ENCODE results near the gene LCE1F. TPM values are rescaled to one million over a fixed set of nuclear protein-coding genes. Genes with fewer than 3 reads are reported as not detected.

The LCE1F gene, protein sequence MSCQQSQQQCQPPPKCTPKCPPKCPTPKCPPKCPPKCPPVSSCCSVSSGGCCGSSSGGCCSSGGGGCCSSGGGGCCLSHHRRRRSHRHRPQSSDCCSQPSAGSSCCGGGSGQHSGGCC
- polyA plus RNA-seq (2012; ENCODE audit: insufficient read depth, insufficient read length, low read depth), result not detected

DNA sequence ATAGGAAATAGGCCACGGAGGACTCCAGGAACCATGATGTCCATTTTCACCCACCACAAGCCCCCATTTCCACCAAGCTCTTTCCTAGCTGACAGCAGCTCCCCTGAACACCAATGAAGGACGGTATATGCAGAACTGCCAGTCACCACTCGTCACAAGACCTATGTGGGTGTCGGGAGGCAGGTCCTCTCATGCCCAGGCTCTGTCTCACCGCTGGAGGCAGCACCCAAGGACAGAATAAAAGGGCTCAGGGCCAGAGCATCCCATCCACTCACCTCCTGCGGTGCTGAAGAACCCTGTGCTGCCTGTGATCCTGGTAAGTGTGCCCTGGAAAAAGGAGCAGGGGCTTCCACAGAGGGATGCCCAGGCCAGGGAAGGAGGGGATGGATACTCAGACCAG, at the start of gene LCE1F:
TSS of gene LCE1F (plus strand) at position 266 of the 400 bp plus-strand sequence. CDS start 1,232 bp downstream, outside the sequence.
- DNase-seq, result no peak
- Histone ChIP-seq H3K4me1 (no peaks in the 10 kb centered on the region), H3K9me3 (no peaks in the 10 kb centered on the region), H3K36me3 (no peaks in the 10 kb centered on the region), H3K4me3 (ENCODE audit: low read depth, low read length) (no peak within 1 kb of the TSS), H3K27me3 (no peaks in the 10 kb centered on the region)
- TF ChIP-seq, protein P1, sequence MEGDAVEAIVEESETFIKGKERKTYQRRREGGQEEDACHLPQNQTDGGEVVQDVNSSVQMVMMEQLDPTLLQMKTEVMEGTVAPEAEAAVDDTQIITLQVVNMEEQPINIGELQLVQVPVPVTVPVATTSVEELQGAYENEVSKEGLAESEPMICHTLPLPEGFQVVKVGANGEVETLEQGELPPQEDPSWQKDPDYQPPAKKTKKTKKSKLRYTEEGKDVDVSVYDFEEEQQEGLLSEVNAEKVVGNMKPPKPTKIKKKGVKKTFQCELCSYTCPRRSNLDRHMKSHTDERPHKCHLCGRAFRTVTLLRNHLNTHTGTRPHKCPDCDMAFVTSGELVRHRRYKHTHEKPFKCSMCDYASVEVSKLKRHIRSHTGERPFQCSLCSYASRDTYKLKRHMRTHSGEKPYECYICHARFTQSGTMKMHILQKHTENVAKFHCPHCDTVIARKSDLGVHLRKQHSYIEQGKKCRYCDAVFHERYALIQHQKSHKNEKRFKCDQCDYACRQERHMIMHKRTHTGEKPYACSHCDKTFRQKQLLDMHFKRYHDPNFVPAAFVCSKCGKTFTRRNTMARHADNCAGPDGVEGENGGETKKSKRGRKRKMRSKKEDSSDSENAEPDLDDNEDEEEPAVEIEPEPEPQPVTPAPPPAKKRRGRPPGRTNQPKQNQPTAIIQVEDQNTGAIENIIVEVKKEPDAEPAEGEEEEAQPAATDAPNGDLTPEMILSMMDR (IDR thresholded peaks at IDR 0.05; ENCODE audit: low read depth, low read length), result no peak

DNA sequence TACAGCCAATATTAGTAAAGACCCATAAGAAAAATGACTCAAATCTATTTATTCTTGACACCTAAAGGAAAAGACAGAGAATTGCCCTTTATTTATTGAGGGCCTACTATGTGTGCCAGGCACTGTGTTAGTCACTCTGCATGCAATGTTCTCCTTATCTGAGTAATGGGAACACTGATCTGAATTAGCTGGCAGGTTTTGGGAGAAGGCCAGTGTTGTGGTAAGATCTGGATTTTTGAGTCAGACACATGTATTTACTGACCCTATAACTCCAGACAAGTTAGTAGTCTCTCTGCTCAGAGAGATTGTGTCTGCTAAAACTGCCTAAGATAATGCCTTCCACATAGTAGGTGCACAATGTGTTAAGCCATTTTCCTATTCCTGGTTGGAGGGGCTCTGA, 49.7 kb upstream of the LCE1F start:
- DNase-seq, result no peak
- Histone ChIP-seq H3K4me3 (ENCODE audit: low read depth, low read length) (no peak overlapping the region), H3K27me3 (no peaks in the 10 kb centered on the region), H3K4me1 (no peaks in the 10 kb centered on the region), H3K36me3 (no peaks in the 10 kb centered on the region), H3K9me3 (no peaks in the 10 kb centered on the region)
- TF ChIP-seq, protein P1 (IDR thresholded peaks at IDR 0.05; ENCODE audit: low read depth, low read length), result no peak

DNA sequence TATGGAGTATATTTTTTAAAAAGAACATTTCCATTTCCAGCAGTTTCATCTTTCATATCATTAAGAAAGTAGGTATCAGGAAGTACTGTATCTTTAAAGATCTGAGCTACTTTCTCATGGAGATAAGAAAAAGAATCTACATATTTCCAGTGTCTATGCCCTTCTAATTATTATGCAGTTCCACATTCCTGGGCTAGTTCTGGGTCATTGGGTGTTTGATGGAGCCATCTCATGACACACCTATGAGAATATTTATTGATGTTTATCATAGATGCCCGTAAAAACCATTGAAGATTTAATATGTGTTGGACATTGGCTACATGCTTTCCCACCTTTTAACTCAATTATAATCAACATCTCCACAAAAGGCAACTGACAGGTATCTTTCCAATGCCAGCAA, 46.0 kb upstream of the LCE1F start:
- no peak for DNase-seq
- H3K4me1 ChIP-seq, result no peaks in the 10 kb centered on the region
- no peaks in the 10 kb centered on the region for H3K36me3 ChIP-seq
- no peak overlapping the region for H3K4me3 ChIP-seq (ENCODE audit: low read depth, low read length)
- TF ChIP-seq, protein P1 (IDR thresholded peaks at IDR 0.05; ENCODE audit: low read depth, low read length), result no peak
- H3K9me3 ChIP-seq, result no peaks in the 10 kb centered on the region
- no peaks in the 10 kb centered on the region for H3K27me3 ChIP-seq

DNA sequence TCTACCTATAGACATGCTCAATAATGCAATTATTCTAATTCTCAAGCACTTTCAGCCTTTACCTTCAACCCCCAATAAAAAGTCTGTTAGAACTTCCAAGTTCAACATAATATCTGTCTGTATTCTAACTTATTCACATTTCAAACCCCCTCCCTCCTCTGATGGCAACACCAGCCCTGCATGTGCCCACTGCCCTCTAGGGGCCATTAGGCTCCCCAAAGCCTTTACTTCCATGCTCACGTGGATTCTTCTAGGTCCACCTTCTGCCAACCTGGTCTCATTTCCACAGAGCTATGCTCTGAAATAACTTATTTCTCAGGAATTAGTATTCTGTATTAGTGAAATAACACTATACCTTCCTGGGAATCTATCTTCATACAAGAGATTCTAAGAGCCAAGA, 39.3 kb upstream of the LCE1F start:
- TF ChIP-seq, protein P1 (IDR thresholded peaks at IDR 0.05; ENCODE audit: low read depth, low read length), result peak; percentile 22; the same call in 1 of the 2 replicates
- Histone ChIP-seq H3K4me3 (ENCODE audit: low read depth, low read length) (no peak overlapping the region), H3K27me3 (no peaks in the 10 kb centered on the region), H3K4me1 (no peaks in the 10 kb centered on the region), H3K9me3 (no peaks in the 10 kb centered on the region), H3K36me3 (no peaks in the 10 kb centered on the region)
- DNase-seq, result no peak

DNA sequence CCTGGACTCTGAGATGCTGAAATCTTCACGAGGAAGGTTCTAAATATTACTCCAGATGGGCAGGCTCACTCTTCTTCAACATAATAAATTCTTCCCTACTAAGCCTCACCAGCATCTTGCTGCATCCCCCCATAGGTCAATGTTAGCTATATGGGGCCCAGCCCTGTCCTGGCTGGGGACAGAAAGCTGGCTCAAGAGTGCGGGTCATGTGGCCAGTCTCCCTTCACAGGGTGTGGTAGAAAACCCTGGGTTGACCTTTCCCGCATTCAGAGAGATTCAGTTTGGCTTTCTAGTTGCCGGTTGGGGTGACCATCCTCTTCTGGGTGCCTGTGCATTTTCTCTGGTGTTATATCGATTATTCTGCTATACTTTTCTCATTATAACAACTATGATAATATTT, 36.9 kb upstream of the LCE1F start:
- no peaks in the 10 kb centered on the region for H3K27me3 ChIP-seq
- TF ChIP-seq, protein P1 (IDR thresholded peaks at IDR 0.05; ENCODE audit: low read depth, low read length), result no peak
- DNase-seq, result no peak
- no peaks in the 10 kb centered on the region for H3K4me1 ChIP-seq
- no peaks in the 10 kb centered on the region for H3K9me3 ChIP-seq
- H3K36me3 ChIP-seq, result no peaks in the 10 kb centered on the region
- no peak overlapping the region for H3K4me3 ChIP-seq (ENCODE audit: low read depth, low read length)

DNA sequence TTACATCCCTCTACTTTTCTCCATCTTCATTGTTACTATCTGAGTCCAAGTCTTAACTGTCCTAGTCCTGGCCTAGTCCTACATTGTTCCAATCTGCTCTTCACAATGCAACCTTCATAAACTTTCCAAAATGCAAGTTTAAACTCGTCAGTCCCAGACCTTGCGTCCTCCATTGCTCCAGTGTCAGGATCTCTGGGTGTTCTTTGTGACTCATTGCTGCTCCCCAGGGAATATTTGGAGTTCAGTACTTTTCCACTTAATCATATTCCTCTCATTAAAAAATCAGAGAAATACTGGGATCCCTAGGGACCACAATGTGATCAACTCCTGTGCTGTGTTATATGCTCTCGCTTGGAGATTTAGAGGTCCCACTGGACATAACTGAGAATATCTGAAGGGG, 35.1 kb upstream of the LCE1F start:
- Histone ChIP-seq H3K36me3 (no peaks in the 10 kb centered on the region), H3K4me1 (no peaks in the 10 kb centered on the region), H3K9me3 (no peaks in the 10 kb centered on the region), H3K4me3 (ENCODE audit: low read depth, low read length) (no peak overlapping the region), H3K27me3 (no peaks in the 10 kb centered on the region)
- DNase-seq, result no peak
- TF ChIP-seq, protein P1 (IDR thresholded peaks at IDR 0.05; ENCODE audit: low read depth, low read length), result no peak

Measured in BE2C (cell line).